ENCODE measurements around the gene CCDC7.

- TF ChIP-seq CTCF (IDR thresholded peaks at IDR 0.05), result no peak
- TF ChIP-seq POLR2A (IDR thresholded peaks at IDR 0.05), result no peak
Measured at GRCh38 chr10:32408690-32409089, 37.2 kb upstream of the CCDC7 start.

Measured in Peyer's patch (tissue), 4 donors.